NCI-H748 (cell line): Measurements from ENCODE around the gene FARS2.

ENCODE experiments used
- DNase-seq: peaks from one replicate; lab custom pipeline; 2025; ENCODE audit not compliant: unreplicated experiment; lab: John Stamatoyannopoulos, UW

Gene FARS2

GRCh38 chr6:5248302-5249098 lies 12.8 kb upstream of the FARS2 start:
- DNase-seq = no peak

GRCh38 chr6:5249451-5250122 lies 11.7 kb upstream of the FARS2 start:
- DNase-seq = no peak

GRCh38 chr6:5250451-5250850 lies 10.9 kb upstream of the FARS2 start:
- DNase-seq = no peak

- no peak for DNase-seq
These were observed 10.4 kb upstream of the FARS2 start for GRCh38 chr6:5250911-5251310.

- no peak for DNase-seq
These were observed 4.4 kb upstream of the FARS2 start for GRCh38 chr6:5256952-5257351.

GRCh38 chr6:5257400-5257799 lies 3.9 kb upstream of the FARS2 start:
- DNase-seq = no peak

- DNase-seq = no peak
These were observed 1.9 kb upstream of the FARS2 start for GRCh38 chr6:5259428-5259827.

- peak; percentile 79 for DNase-seq
These were observed 1.1 kb upstream of the FARS2 start for GRCh38 chr6:5260111-5260620.

GRCh38 chr6:5261545-5262109 lies 314 bp downstream of the FARS2 start:
- DNase-seq = no peak

- no peak for DNase-seq
These were observed 5.1 kb downstream of the FARS2 start for GRCh38 chr6:5266423-5266822.

- DNase-seq = no peak
These were observed 8.9 kb downstream of the FARS2 start for GRCh38 chr6:5270093-5270680.

GRCh38 chr6:5271926-5272325 lies 10.6 kb downstream of the FARS2 start:
- DNase-seq = no peak

GRCh38 chr6:5274231-5274630 lies 12.9 kb downstream of the FARS2 start:
- DNase-seq = no peak

- DNase-seq = no peak
These were observed 14.2 kb downstream of the FARS2 start for GRCh38 chr6:5275497-5275896.

GRCh38 chr6:5276581-5276980 lies 15.3 kb downstream of the FARS2 start:
- no peak for DNase-seq

GRCh38 chr6:5277589-5277988 lies 16.3 kb downstream of the FARS2 start:
- DNase-seq = no peak

GRCh38 chr6:5278047-5278446 lies 16.7 kb downstream of the FARS2 start:
- DNase-seq = no peak

- no peak for DNase-seq
These were observed 17.3 kb downstream of the FARS2 start for GRCh38 chr6:5278565-5279120.

- no peak for DNase-seq
These were observed 18.6 kb downstream of the FARS2 start for GRCh38 chr6:5279891-5280338.

GRCh38 chr6:5280920-5281319 lies 19.6 kb downstream of the FARS2 start:
- no peak for DNase-seq

- no peak for DNase-seq
These were observed 20.9 kb downstream of the FARS2 start for GRCh38 chr6:5282191-5282623.
